Vagina (tissue), 2 donors: ENCODE data around the gene SLC10A7.

ENCODE experiments used
- CTCF ChIP-seq, 3 experiments: fragments of 450-650 bp in 2 of 3; fragments of 200-600 bp in 1 of 3; sonication (generic) in 1 of 3; IDR thresholded peaks; one replicate each; pipeline ENCODE4 v1.5.1; 2017 to 2019; ENCODE audit warnings: antibody characterized with exemption in 3 of 3, mild to moderate bottlenecking in 2 of 3, moderate library complexity in 2 of 3
- POLR2AphosphoS5 ChIP-seq, 2 donors: sonication (generic); formaldehyde crosslinking; IDR thresholded peaks; one replicate each; pipeline ENCODE4 v1.9.0; 2017; ENCODE audit warnings: antibody characterized with exemption in 2 of 2, mild to moderate bottlenecking in 2 of 2, low read depth in 1 of 2; ENCODE audit not compliant: insufficient read depth in 1 of 2

DNA sequence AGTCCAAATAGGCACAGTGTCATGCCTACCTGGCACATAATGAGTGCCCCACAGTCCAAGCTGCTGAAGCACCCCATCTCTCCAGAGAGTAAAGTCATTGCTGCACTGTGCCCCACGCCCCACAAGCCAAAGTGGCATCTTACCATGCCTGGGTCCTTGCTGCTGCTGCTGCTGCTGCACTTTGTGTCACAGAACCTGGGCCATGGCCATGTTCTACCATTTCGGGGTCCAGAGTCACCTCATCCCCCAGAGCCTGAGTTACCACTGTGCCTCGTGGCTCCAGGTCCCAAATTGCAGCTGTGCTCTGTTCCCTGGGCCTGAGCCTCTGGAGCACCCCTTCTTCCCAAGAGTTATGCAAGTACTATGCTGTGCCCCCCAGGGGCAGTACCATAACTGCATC is 40.5 kb downstream of the SLC10A7 start:
- TF ChIP-seq POLR2AphosphoS5 (IDR thresholded peaks at IDR 0.05; ENCODE audit: insufficient read depth in 1 of 2, low read depth in 1 of 2) = no peak
- no peak for TF ChIP-seq CTCF (IDR thresholded peaks at IDR 0.05)
